HCT116 (cell line): Measurements from ENCODE around the gene RPL22L1. TPM values are rescaled to one million over a fixed set of nuclear protein-coding genes. Genes with fewer than 3 reads are reported as not detected.

Experiments
- ATAC-seq: fragments of 200-7000 bp; cut with Tn5 transposase; 2 replicates; pipeline ENCODE4 v1.9.1; 2020; ENCODE audit warnings: mild to moderate bottlenecking, moderate library complexity
- BruUV-seq: library from RNA; stranded (reverse); fragments of 400-500 nt; replicated peaks from 2 replicates; lab custom pipeline; 2021; lab: Mats Ljungman, UMichigan
- CTCF ChIA-PET: fragments of 300-600 bp; sonication (Branson Sonifier 250); formaldehyde crosslinking; loops from one replicate; lab custom pipeline; 2021; ENCODE audit warnings: antibody characterized with exemption; lab: Charles Lee
- POLR2A ChIA-PET: fragments of 300-600, 350-600 bp; sonication (Branson Sonifier 250); formaldehyde crosslinking; loops from one replicate; lab custom pipeline; 2021; ENCODE audit warnings: antibody characterized with exemption; lab: Charles Lee
- RAD21 ChIA-PET, 2 experiments: fragments of 300-600 bp; sonication (Branson Sonifier 250); formaldehyde crosslinking; loops; one replicate each; lab custom pipeline; 2023; ENCODE audit warnings: low total read pairs in 2 of 2; ENCODE audit not compliant: uncharacterized antibody in 2 of 2, unreplicated experiment in 2 of 2, low non-redundant PET in 1 of 2; lab: Charles Lee
- DNase-seq: peaks from one replicate; pipeline ENCODE4 v3.0.0-alpha.2; 2010; ENCODE audit warnings: low read depth, low spot score
- H2AFZ ChIP-seq: fragments of 200-600 bp; shearing (Covaris generic), sonication (generic); 2 replicates; pipeline ENCODE4 v1.6.1; 2017; ENCODE audit warnings: low read depth, mixed run types, mixed read lengths, antibody characterized with exemption, low read length; ENCODE audit not compliant: poor library complexity, severe bottlenecking
- H3K27ac ChIP-seq: 2 replicates; pipeline ENCODE4 v1.5.1; 2012; ENCODE audit warnings: low read depth, low read length
- H3K27me3 ChIP-seq: fragments of 200-600 bp; sonication (generic); 2 replicates; pipeline ENCODE4 v1.6.1; 2016; ENCODE audit warnings: mixed run types, low read length, mixed read lengths; ENCODE audit not compliant: insufficient read depth
- H3K36me3 ChIP-seq, 2 experiments: fragments of 200-500 bp in 1 of 2; fragments of 200-600 bp in 1 of 2; sonication (Bioruptor generic) in 1 of 2; sonication (generic) in 1 of 2; 2 replicates each; pipeline versions ENCODE4 v1.5.1 to v1.6.1; 2014 to 2016; ENCODE audit warnings: low read length in 2 of 2, inconsistent platforms in 1 of 2, mixed read lengths in 1 of 2, mixed run types in 1 of 2; ENCODE audit not compliant: insufficient read depth in 2 of 2, control insufficient read depth in 1 of 2
- H3K4me1 ChIP-seq, 2 experiments: fragments of 200-600 bp in 1 of 2; sonication (generic) in 1 of 2; 2 replicates each; pipeline versions ENCODE4 v1.5.1 to v1.6.1; 2012 to 2017; ENCODE audit warnings: low read length in 2 of 2, inconsistent platforms in 1 of 2, mild to moderate bottlenecking in 1 of 2, mixed read lengths in 1 of 2, mixed run types in 1 of 2, moderate library complexity in 1 of 2; ENCODE audit not compliant: insufficient read depth in 2 of 2, control insufficient read depth in 1 of 2
- H3K4me2 ChIP-seq: fragments of 200-600 bp; sonication (generic); 2 replicates; pipeline ENCODE4 v1.6.1; 2017; ENCODE audit warnings: mixed run types, low read length, mixed read lengths
- H3K4me3 ChIP-seq, 2 experiments: fragments of 200-600 bp in 1 of 2; sonication (generic) in 1 of 2; replicated peaks in 1 of 2; 2 replicates each; pipeline ENCODE4 v1.5.1; 2011 to 2016; ENCODE audit warnings: low read length in 2 of 2, control low read depth in 1 of 2, low read depth in 1 of 2, mild to moderate bottlenecking in 1 of 2, mixed read lengths in 1 of 2, mixed run types in 1 of 2
- H3K79me2 ChIP-seq: fragments of 200-600 bp; sonication (generic); 2 replicates; pipeline ENCODE4 v1.6.1; 2017; ENCODE audit warnings: mild to moderate bottlenecking, mixed run types, low read length, moderate library complexity, mixed read lengths; ENCODE audit not compliant: insufficient read depth
- H3K9ac ChIP-seq: fragments of 200-600 bp; sonication (generic); 2 replicates; pipeline ENCODE4 v1.6.1; 2016; ENCODE audit warnings: low read length, mixed read lengths
- H3K9me2 ChIP-seq: fragments of 200-600 bp; sonication (generic), shearing (Covaris generic); 2 replicates; pipeline ENCODE4 v1.6.1; 2017; ENCODE audit warnings: mixed run types, mild to moderate bottlenecking, moderate library complexity; ENCODE audit not compliant: insufficient read depth
- H3K9me3 ChIP-seq, 2 experiments: fragments of 200-500 bp in 1 of 2; fragments of 200-600 bp in 1 of 2; sonication (Bioruptor generic) in 1 of 2; sonication (generic) in 1 of 2; 2 replicates each; pipeline ENCODE4 v1.6.1; 2014 to 2017; ENCODE audit warnings: low read length in 2 of 2, mixed read lengths in 2 of 2, inconsistent platforms in 1 of 2, low read depth in 1 of 2, mild to moderate bottlenecking in 1 of 2, mixed run types in 1 of 2, moderate library complexity in 1 of 2; ENCODE audit not compliant: control insufficient read depth in 1 of 2, insufficient read depth in 1 of 2
- H4K20me1 ChIP-seq: fragments of 200-600 bp; sonication (generic), shearing (Covaris generic); 2 replicates; pipeline ENCODE4 v1.6.1; 2017; ENCODE audit warnings: mixed run types, mild to moderate bottlenecking, moderate library complexity; ENCODE audit not compliant: insufficient read depth
- CEBPB ChIP-seq: IDR thresholded peaks from 2 replicates; pipeline ENCODE4 v1.6.1; 2012; ENCODE audit warnings: low read depth
- CTCF ChIP-seq, 3 experiments: fragments of 200-600 bp in 1 of 3; sonication (generic) in 1 of 3; IDR thresholded peaks in 2 of 3; conservative IDR thresholded peaks in 1 of 3; 2 replicates each; pipeline ENCODE4 v1.5.1; 2012 to 2017; ENCODE audit warnings: low read depth in 2 of 3, low read length in 2 of 3, antibody characterized with exemption in 1 of 3, borderline replicate concordance in 1 of 3, control low read depth in 1 of 3, mild to moderate bottlenecking in 1 of 3, mixed read lengths in 1 of 3, mixed run types in 1 of 3, moderate library complexity in 1 of 3; ENCODE audit not compliant: insufficient read depth in 1 of 3
- EGR1 ChIP-seq: IDR thresholded peaks from 2 replicates; pipeline ENCODE4 v1.6.1; 2012; ENCODE audit warnings: low read depth
- EZH2 ChIP-seq: fragments of 200-600 bp; sonication (generic); IDR thresholded peaks from 2 replicates; pipeline ENCODE4 v1.6.1; 2017; ENCODE audit warnings: antibody characterized with exemption, mixed run types
- POLR2AphosphoS5 ChIP-seq: IDR thresholded peaks from 2 replicates; pipeline ENCODE4 v1.6.1; 2011; ENCODE audit warnings: mild to moderate bottlenecking, low read depth, low read length, moderate library complexity
- RAD21 ChIP-seq: IDR thresholded peaks from 2 replicates; pipeline ENCODE4 v1.6.1; 2012; ENCODE audit warnings: low read depth, mild to moderate bottlenecking
- REST ChIP-seq: IDR thresholded peaks from 2 replicates; pipeline ENCODE4 v1.6.1; 2012; ENCODE audit warnings: low read depth
- intact Hi-C: fragments of 100-400 bp; cut with micrococcal nuclease; formaldehyde crosslinking; loops from 2 replicates; pipeline ENCODE4 v1.10.0; 2022
- total RNA-seq: library from RNA; stranded (reverse); gene quantifications from one replicate; pipeline ENCODE4 v1.2.1, GENCODE V29; 2021; ENCODE audit not compliant: unreplicated experiment

RPL22L1 gene
- total RNA-seq, 1 experiment from 2014 or later, result 492 TPM

GRCh38 chr3:170918715-170919114, 48.7 kb upstream of the RPL22L1 start:
- no peak overlapping the region for H3K4me3 ChIP-seq
- H3K4me2 ChIP-seq, result no peak overlapping the region
- DNase-seq (no peak), ATAC-seq (no peak)
- H3K9me3 ChIP-seq, result no peaks in the 10 kb centered on the region; a peak in 2 of 4 replicates
- no TSS peak for BruUV-seq
- H4K20me1 ChIP-seq, result no peaks in the 10 kb centered on the region
- no peaks in the 10 kb centered on the region for H3K36me3 ChIP-seq
- H3K27me3 ChIP-seq, result no peaks in the 10 kb centered on the region
- no peak overlapping the region for H2AFZ ChIP-seq
- no peak overlapping the region for H3K9ac ChIP-seq
- H3K9me2 ChIP-seq, result no peaks in the 10 kb centered on the region
- ChIA-PET CTCF (no interaction called here), POLR2A (interaction anchor here (0.8 kb wide), 1 partner anchor 10 kb away, joined by 3 read pairs; no protein-coding TSS in a partner anchor), RAD21 (no interaction called here)
- no peaks in the 10 kb centered on the region for H3K79me2 ChIP-seq
- intact Hi-C loops, result no loop called here
- TF ChIP-seq POLR2AphosphoS5 (no peak), EZH2 (no peak), EGR1 (no peak), RAD21 (no peak), CEBPB (no peak), CTCF (IDR thresholded peaks at IDR 0.05 in 2 of 3, conservative IDR thresholded peaks at IDR 0.05 in 1 of 3; ENCODE audit: borderline replicate concordance in 1 of 3, insufficient read depth in 1 of 3, low read depth in 2 of 3, low read length in 2 of 3) (no peak)
- H3K27ac ChIP-seq, result no peak overlapping the region
- no peaks in the 10 kb centered on the region for H3K4me1 ChIP-seq

GRCh38 chr3:170914690-170915089, 44.7 kb upstream of the RPL22L1 start:
- Histone ChIP-seq H3K4me3 (no peak overlapping the region), H3K79me2 (no peaks in the 10 kb centered on the region), H3K9ac (no peak overlapping the region), H3K4me1 (no peaks in the 10 kb centered on the region), H3K27me3 (no peaks in the 10 kb centered on the region), H2AFZ (no peak overlapping the region), H3K9me2 (no peaks in the 10 kb centered on the region), H3K27ac (no peak overlapping the region), H3K36me3 (no peaks in the 10 kb centered on the region), H3K4me2 (no peak overlapping the region), H3K9me3 (no peaks in the 10 kb centered on the region; a peak in 2 of 4 replicates), H4K20me1 (no peaks in the 10 kb centered on the region)
- BruUV-seq, result no TSS peak
- intact Hi-C loops, result no loop called here
- no peak for ATAC-seq
- ChIA-PET RAD21 (no interaction called here), POLR2A (interaction anchor here (1.2 to 1.6 kb wide), 2 partner anchors 45 kb away, joined by 3 to 4 read pairs; partner anchors contain the start of gene RPL22L1), CTCF (no interaction called here)
- DNase-seq, result no peak
- TF ChIP-seq REST, result no peak
